Neural progenitor cell (in vitro differentiated cells): ENCODE results near the gene PNMA8C.
"Not testable (repeated sequence)": the region's sequence is repeated elsewhere in the genome, so short reads cannot be mapped to it uniquely, and the experiment has no call there.

ENCODE experiments used
- CTCF ChIP-seq: fragments of 200-600 bp; sonication (generic); IDR thresholded peaks from 2 replicates; pipeline ENCODE4 v1.5.1; 2017; ENCODE audit warnings: antibody characterized with exemption, mild to moderate bottlenecking
- EZH2 ChIP-seq: fragments of 200-600 bp; sonication (generic); IDR thresholded peaks from 2 replicates; pipeline ENCODE4 v1.6.1; 2017; ENCODE audit warnings: antibody characterized with exemption, mild to moderate bottlenecking, moderate library complexity
- EZH2phosphoT487 ChIP-seq: fragments of 200-600 bp; sonication (generic); IDR thresholded peaks from 2 replicates; pipeline ENCODE4 v1.6.1; 2017; ENCODE audit warnings: antibody characterized with exemption

GRCh38 chr19:46415804-46416709, 12.7 kb downstream of the PNMA8C start:
- TF ChIP-seq CTCF, EZH2, EZH2phosphoT487: not testable (repeated sequence)
